ENCODE measurements around the gene HSPA1L. TPM values are rescaled to one million over a fixed set of nuclear protein-coding genes. Genes with fewer than 3 reads are reported as not detected.
A peak's percentile ranks its signal among the peaks of the same experiment; 100 is the strongest.

HSPA1L gene
- polyA plus RNA-seq, 2 of the 4 experiments (the other 2 are of a cell fraction): 1.2 to 1.7 TPM

GRCh38 chr6:31778193-31778592 is 36.9 kb downstream of the HSPA1L start:
- no peak for ATAC-seq
- POLR2A ChIA-PET: interaction anchor here (0.9 to 1.0 kb wide), 2 partner anchors 42 to 49 kb away, joined by 3 to 4 read pairs; partner anchors contain the start of genes CLIC1 and HSPA1B
- CTCF ChIA-PET: interaction anchor here (0.7 to 1.7 kb wide), 7 partner anchors 9 to 97 kb away, joined by 3 to 5 read pairs (median 4); partner anchors contain the start of genes LY6G5C and VARS1

GRCh38 chr6:31777667-31778050 is 37.4 kb downstream of the HSPA1L start:
- peak overlapping the region; percentile 89 for H3K4me2 ChIP-seq
- H3K4me1 ChIP-seq: peaks cover 32% of the 10 kb centered on the region
- H3K9me3 ChIP-seq: no peaks in the 10 kb centered on the region
- WGBS (ENCODE audit: missing lambda C conversion rate): 100% methylated on average over 5 of the region's 5 CpGs
- DNase-seq (ENCODE audit: low read depth in 1 of 2, low spot score in 1 of 2): no peak
- H3K4me3 ChIP-seq: no peak overlapping the region
- ChIA-PET POLR2A (interaction anchor here (0.9 to 1.1 kb wide), 4 partner anchors 29 to 50 kb away, joined by 3 to 7 read pairs (median 6); partner anchors contain the start of genes CLIC1, HSPA1A, HSPA1B and HSPA1L), CTCF (interaction anchor here (0.7 to 1.7 kb wide), 7 partner anchors 8 to 96 kb away, joined by 3 to 5 read pairs (median 4); partner anchors contain the start of genes LY6G5C and VARS1)
- FAIRE-seq: no peak
- peak overlapping the region; percentile 70 to 86 for H3K27ac ChIP-seq
- no peak for ATAC-seq
- TF ChIP-seq MAX (IDR thresholded peaks at IDR 0.05) (no peak), HOXA7 (CRISPR knock-in tag; IDR thresholded peaks at IDR 0.05) (no peak), HOXB13 (CRISPR knock-in tag; IDR thresholded peaks at IDR 0.05; ENCODE audit: low read depth) (no peak), ZFP36 (IDR thresholded peaks at IDR 0.05; ENCODE audit: borderline replicate concordance, partially characterized antibody) (no peak), FOSB (CRISPR knock-in tag; IDR thresholded peaks at IDR 0.05) (no peak), KDM5A (IDR thresholded peaks at IDR 0.05) (no peak), ESRRA (IDR thresholded peaks at IDR 0.05; ENCODE audit: borderline replicate concordance, low read length) (no peak), JUNB (IDR thresholded peaks at IDR 0.05) (no peak)

More at GRCh38 chr6:31778193-31778592, 36.9 kb downstream of the HSPA1L start:
- TF ChIP-seq HDAC2 (IDR thresholded peaks at IDR 0.05) (no peak), HOXB5 (CRISPR knock-in tag; IDR thresholded peaks at IDR 0.05) (no peak), FOXS1 (CRISPR knock-in tag; IDR thresholded peaks at IDR 0.05) (no peak), NR3C1 (IDR thresholded peaks at IDR 0.05) (no peak), PBX3 (IDR thresholded peaks at IDR 0.05) (no peak), EHMT2 (IDR thresholded peaks at IDR 0.05; ENCODE audit: low read depth) (no peak), RFX5 (IDR thresholded peaks at IDR 0.05) (no peak), FOSB (CRISPR knock-in tag; IDR thresholded peaks at IDR 0.05) (no peak), GATA3 (IDR thresholded peaks at IDR 0.05; ENCODE audit: borderline replicate concordance) (no peak), KDM1A (IDR thresholded peaks at IDR 0.05; ENCODE audit: low read depth) (no peak), JUNB (IDR thresholded peaks at IDR 0.05) (no peak), NFE2L2 (conservative IDR thresholded peaks at IDR 0.05; ENCODE audit: low read length) (no peak), MAX (IDR thresholded peaks at IDR 0.05) (no peak), RNF2 (IDR thresholded peaks at IDR 0.05; ENCODE audit: borderline replicate concordance, low read depth) (no peak)
- TF ChIP-seq, protein P1, sequence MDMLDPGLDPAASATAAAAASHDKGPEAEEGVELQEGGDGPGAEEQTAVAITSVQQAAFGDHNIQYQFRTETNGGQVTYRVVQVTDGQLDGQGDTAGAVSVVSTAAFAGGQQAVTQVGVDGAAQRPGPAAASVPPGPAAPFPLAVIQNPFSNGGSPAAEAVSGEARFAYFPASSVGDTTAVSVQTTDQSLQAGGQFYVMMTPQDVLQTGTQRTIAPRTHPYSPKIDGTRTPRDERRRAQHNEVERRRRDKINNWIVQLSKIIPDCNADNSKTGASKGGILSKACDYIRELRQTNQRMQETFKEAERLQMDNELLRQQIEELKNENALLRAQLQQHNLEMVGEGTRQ (IDR thresholded peaks at IDR 0.05): no peak
- FAIRE-seq (no peak), DNase-seq (ENCODE audit: low read depth in 1 of 2, low spot score in 1 of 2) (no peak)
- H3K27ac ChIP-seq: peak overlapping the region; percentile 70 to 86; a peak in 4 of 6 replicates
- H3K4me2 ChIP-seq: no peak overlapping the region
- WGBS (ENCODE audit: missing lambda C conversion rate): 93% methylated on average over 5 of the region's 5 CpGs
- no peak overlapping the region for H3K4me3 ChIP-seq
- peaks cover 32% of the 10 kb centered on the region for H3K4me1 ChIP-seq
- H3K9me3 ChIP-seq: no peaks in the 10 kb centered on the region

DNA sequence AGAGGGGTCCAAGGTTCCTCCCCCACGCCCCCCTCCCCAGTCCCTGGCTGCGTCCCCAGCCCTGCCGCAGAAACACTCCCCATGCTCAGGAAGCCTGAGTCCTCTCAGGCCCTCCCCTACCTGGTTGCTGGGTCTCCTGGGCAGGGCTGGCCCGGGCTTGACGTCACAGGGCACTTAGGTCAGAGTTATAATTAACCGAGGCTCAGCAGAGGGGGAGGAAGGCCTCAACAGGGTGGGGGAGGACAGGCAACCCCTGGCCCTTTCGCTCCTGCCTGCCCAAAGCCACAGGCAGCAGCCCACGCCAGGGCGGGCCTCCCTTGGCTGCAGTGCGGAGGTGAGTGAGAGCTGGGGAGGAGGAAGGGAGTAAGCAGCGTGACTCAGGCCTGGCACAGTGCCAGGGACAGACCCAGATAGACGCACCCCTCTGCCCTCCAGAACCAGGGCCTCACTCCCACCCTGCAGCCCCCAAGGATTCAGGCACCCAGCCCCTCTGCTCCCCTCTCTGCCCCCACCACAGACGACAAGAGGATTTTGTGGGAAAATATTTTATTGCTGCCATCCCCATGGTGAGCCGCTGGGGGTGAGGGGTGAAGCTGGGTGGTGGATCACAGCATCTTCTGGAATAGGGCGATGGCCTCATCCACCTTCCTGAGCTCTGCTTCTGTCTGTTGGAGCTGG is 38.0 kb downstream of the HSPA1L start, which contains the start of gene VWA7:
TSS of gene VWA7 (minus strand) at position 340 of the 678 bp plus-strand sequence. CDS start 549 bp downstream, outside the sequence.
- FAIRE-seq: no peak
- ATAC-seq: peak; percentile 74 to 79
- H3K9me3 ChIP-seq: no peaks in the 10 kb centered on the region
- H3K27ac ChIP-seq: peak within 1 kb of the TSS; percentile 70 to 86
- H3K4me2 ChIP-seq: peak within 1 kb of the TSS; percentile 89
- peaks cover 32% of the 10 kb centered on the region for H3K4me1 ChIP-seq
- ChIA-PET CTCF (interaction anchor here (0.7 to 1.7 kb wide), 6 partner anchors 10 to 53 kb away, joined by 3 to 5 read pairs (median 4); partner anchors contain the start of gene VARS1), POLR2A (interaction anchor here (0.5 to 1.1 kb wide), 5 partner anchors 30 to 112 kb away, joined by 3 to 7 read pairs (median 6); partner anchors contain the start of genes CLIC1, HSPA1A, HSPA1B and HSPA1L)
- TF ChIP-seq PBX3 (IDR thresholded peaks at IDR 0.05) (no peak; the same call in 1 of the 2 replicates), FOSL2 (IDR thresholded peaks at IDR 0.05) (no peak), FOSL2 (CRISPR knock-in tag; IDR thresholded peaks at IDR 0.05) (peak; percentile 59), JUN (IDR thresholded peaks at IDR 0.05) (peak in 1 of 2 experiments; percentile 75; a peak in 2 of 5 replicates), SMC3 (IDR thresholded peaks at IDR 0.05) (no peak), MAX (IDR thresholded peaks at IDR 0.05) (peak; percentile 29; the same call in 1 of the 2 replicates)
- 0 out of 3 replicates have a peak within 1 kb of the TSS, but pooled peaks have one; percentile 21 for H3K4me3 ChIP-seq
- 13% methylated on average over 6 of the region's 15 CpGs for WGBS (ENCODE audit: missing lambda C conversion rate)
- DNase-seq (ENCODE audit: low read depth in 1 of 2, low spot score in 1 of 2): peak; percentile 63 to 87
